OCI-LY1 (cell line): ENCODE measurements around the gene TTC23.

Experiments
- H2AFZ ChIP-seq: fragments of 200-600 bp; sonication (generic), shearing (Covaris generic); 2 replicates; pipeline ENCODE4 v1.6.0; 2014; ENCODE audit warnings: antibody characterized with exemption, mild to moderate bottlenecking, low read length
- H3F3A ChIP-seq: fragments of 200-600 bp; sonication (generic), shearing (Covaris generic); 2 replicates; pipeline ENCODE4 v1.6.0; 2014; ENCODE audit warnings: mild to moderate bottlenecking, antibody characterized with exemption, low read length, moderate library complexity; ENCODE audit not compliant: insufficient read depth
- H3K27ac ChIP-seq: fragments of 200-600 bp; sonication (generic); 2 replicates; pipeline ENCODE4 v1.5.1; 2014; ENCODE audit warnings: low read length, mixed run types, mild to moderate bottlenecking, low read depth; ENCODE audit not compliant: poor library complexity, severe bottlenecking
- H3K27me3 ChIP-seq: fragments of 200-600 bp; sonication (generic); 2 replicates; pipeline ENCODE4 v1.6.0; 2014; ENCODE audit warnings: antibody characterized with exemption, mild to moderate bottlenecking, low read length, moderate library complexity; ENCODE audit not compliant: insufficient read depth
- H3K36me3 ChIP-seq: fragments of 200-600 bp; sonication (generic); 2 replicates; pipeline ENCODE4 v1.6.1; 2014; ENCODE audit warnings: mild to moderate bottlenecking, antibody characterized with exemption, low read length, moderate library complexity, mixed read lengths; ENCODE audit not compliant: insufficient read depth
- H3K4me1 ChIP-seq: fragments of 200-600 bp; sonication (generic); 2 replicates; pipeline ENCODE4 v1.5.1; 2014; ENCODE audit warnings: mild to moderate bottlenecking, low read length, moderate library complexity; ENCODE audit not compliant: insufficient read depth, severe bottlenecking
- H3K4me2 ChIP-seq: fragments of 200-600 bp; sonication (generic), shearing (Covaris generic); 2 replicates; pipeline ENCODE4 v1.6.1; 2014; ENCODE audit warnings: low read length
- H3K4me3 ChIP-seq: fragments of 200-600 bp; sonication (generic); 2 replicates; pipeline ENCODE4 v1.5.1; 2014; ENCODE audit warnings: low read length, low read depth, mild to moderate bottlenecking, mixed read lengths; ENCODE audit not compliant: poor library complexity, severe bottlenecking
- H3K79me2 ChIP-seq: fragments of 200-600 bp; shearing (Covaris generic); 2 replicates; pipeline ENCODE4 v1.6.1; 2016; ENCODE audit warnings: mixed run types, low read length, mixed read lengths; ENCODE audit not compliant: insufficient read depth
- H3K9ac ChIP-seq: fragments of 200-600 bp; sonication (generic), shearing (Covaris generic); 2 replicates; pipeline ENCODE4 v1.6.1; 2014; ENCODE audit warnings: mild to moderate bottlenecking, low read length, mixed read lengths
- H3K9me2 ChIP-seq: fragments of 200-600 bp; sonication (generic), shearing (Covaris generic); 2 replicates; pipeline ENCODE4 v1.6.1; 2014; ENCODE audit warnings: low read depth, mild to moderate bottlenecking, low read length, mixed read lengths
- H3K9me3 ChIP-seq: fragments of 200-600 bp; shearing (Covaris generic); 2 replicates; pipeline ENCODE4 v1.6.1; 2014; ENCODE audit warnings: low read length, mixed read lengths
- H4K20me1 ChIP-seq: fragments of 200-600 bp; sonication (generic), shearing (Covaris generic); 2 replicates; pipeline ENCODE4 v1.6.0; 2016; ENCODE audit warnings: mild to moderate bottlenecking, low read length; ENCODE audit not compliant: insufficient read depth
- EZH2 ChIP-seq: fragments of 200-600 bp; sonication (generic), shearing (Covaris generic); IDR thresholded peaks from 2 replicates; pipeline ENCODE4 v1.8.0; 2017; ENCODE audit warnings: borderline replicate concordance, mixed run types, mild to moderate bottlenecking, antibody characterized with exemption, low read length, moderate library complexity, mixed read lengths
- TF ChIP-seq, protein P1 (sequence below): fragments of 200-600 bp; sonication (generic), shearing (Covaris generic); IDR thresholded peaks from 2 replicates; pipeline ENCODE4 v1.5.1; 2017; ENCODE audit warnings: mild to moderate bottlenecking, antibody characterized with exemption, low read length, moderate library complexity, mixed read lengths

The TTC23 gene

DNA sequence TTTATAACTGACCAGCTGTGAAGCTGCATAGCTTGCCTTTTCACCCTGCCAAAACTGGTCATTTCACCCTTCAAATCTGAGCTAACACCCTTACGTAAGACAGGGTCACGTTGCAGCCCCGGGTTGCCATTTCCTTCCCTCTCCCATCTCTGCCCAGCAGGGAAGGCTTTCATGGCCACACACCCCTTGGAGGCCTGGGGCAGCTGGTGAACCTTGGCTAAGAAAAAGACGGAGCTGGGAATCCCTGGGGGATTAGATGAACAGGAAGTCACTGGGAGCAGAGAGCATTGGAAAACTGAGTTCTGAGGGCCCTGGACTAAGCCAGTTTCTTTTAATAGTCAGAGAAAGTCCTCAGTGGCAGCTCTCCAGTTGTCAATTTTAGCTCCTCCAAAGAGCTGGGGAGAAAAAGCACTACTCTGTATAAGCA, 67.8 kb downstream of the TTC23 start:
- Histone ChIP-seq H3K27ac (no peak overlapping the region), H3K4me1 (no peaks in the 10 kb centered on the region), H2AFZ (no peak overlapping the region), H3K9me3 (no peaks in the 10 kb centered on the region), H4K20me1 (no peaks in the 10 kb centered on the region), H3F3A (no peaks in the 10 kb centered on the region), H3K27me3 (no peaks in the 10 kb centered on the region), H3K79me2 (no peaks in the 10 kb centered on the region), H3K9me2 (no peaks in the 10 kb centered on the region), H3K9ac (no peak overlapping the region), H3K36me3 (no peaks in the 10 kb centered on the region), H3K4me2 (no peak overlapping the region), H3K4me3 (no peak overlapping the region)
- TF ChIP-seq, protein P1, sequence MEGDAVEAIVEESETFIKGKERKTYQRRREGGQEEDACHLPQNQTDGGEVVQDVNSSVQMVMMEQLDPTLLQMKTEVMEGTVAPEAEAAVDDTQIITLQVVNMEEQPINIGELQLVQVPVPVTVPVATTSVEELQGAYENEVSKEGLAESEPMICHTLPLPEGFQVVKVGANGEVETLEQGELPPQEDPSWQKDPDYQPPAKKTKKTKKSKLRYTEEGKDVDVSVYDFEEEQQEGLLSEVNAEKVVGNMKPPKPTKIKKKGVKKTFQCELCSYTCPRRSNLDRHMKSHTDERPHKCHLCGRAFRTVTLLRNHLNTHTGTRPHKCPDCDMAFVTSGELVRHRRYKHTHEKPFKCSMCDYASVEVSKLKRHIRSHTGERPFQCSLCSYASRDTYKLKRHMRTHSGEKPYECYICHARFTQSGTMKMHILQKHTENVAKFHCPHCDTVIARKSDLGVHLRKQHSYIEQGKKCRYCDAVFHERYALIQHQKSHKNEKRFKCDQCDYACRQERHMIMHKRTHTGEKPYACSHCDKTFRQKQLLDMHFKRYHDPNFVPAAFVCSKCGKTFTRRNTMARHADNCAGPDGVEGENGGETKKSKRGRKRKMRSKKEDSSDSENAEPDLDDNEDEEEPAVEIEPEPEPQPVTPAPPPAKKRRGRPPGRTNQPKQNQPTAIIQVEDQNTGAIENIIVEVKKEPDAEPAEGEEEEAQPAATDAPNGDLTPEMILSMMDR, result no peak
- TF ChIP-seq EZH2, result no peak

GRCh38 chr15:99180964-99181306, 68.4 kb downstream of the TTC23 start:
- H3F3A ChIP-seq, result no peaks in the 10 kb centered on the region
- H3K36me3 ChIP-seq, result no peaks in the 10 kb centered on the region
- H3K4me1 ChIP-seq, result no peaks in the 10 kb centered on the region
- no peak overlapping the region for H2AFZ ChIP-seq
- H3K27me3 ChIP-seq, result no peaks in the 10 kb centered on the region
- no peaks in the 10 kb centered on the region for H3K9me3 ChIP-seq
- no peak overlapping the region for H3K27ac ChIP-seq
- no peak overlapping the region for H3K4me3 ChIP-seq
- H3K4me2 ChIP-seq, result no peak overlapping the region
- TF ChIP-seq, protein P1, result no peak
- no peak for TF ChIP-seq EZH2
- no peaks in the 10 kb centered on the region for H3K9me2 ChIP-seq
- no peaks in the 10 kb centered on the region for H3K79me2 ChIP-seq
- H4K20me1 ChIP-seq, result no peaks in the 10 kb centered on the region
- no peak overlapping the region for H3K9ac ChIP-seq

DNA sequence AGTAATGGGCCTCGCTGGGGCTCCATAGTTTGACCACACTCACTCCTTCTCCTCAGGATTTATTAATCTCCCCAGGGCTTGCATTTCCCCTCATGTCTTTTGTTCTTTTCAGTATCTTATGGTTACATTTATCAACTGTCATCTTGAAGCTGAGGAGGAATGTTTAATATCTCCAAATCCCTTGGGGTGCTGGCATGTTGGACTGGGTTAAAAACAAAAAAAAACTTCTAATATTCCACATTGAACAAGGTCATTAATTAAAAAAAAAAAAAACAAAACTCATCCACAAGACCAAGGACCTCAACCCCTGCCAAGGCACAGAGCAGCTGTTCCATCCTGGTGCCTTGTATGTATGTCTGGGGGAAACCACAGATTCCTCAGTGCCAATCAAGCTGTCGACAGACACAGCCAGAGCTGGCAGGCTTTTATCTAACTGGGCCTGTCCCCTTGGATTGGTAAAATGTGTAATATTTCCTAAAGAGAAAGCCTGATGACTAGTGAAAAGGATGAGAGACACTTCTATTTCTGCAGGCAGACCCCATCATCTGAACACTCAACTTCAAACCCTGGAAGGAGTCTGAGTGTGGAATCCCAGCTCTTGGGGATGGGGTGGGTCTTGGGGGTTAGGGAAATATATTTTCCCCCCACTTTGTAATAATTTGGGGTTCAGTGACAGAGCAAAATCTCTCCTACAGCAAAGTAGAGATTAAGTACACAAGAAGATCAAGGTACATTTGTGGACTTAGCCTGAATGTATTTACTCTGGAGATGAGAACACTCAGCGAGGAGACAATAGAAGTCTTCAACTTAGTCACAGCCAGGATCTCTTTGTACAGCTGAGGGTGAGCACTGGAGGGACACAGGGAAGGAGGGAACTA, 69.1 kb downstream of the TTC23 start:
- Histone ChIP-seq H4K20me1 (no peaks in the 10 kb centered on the region), H2AFZ (no peak overlapping the region), H3K27me3 (no peaks in the 10 kb centered on the region), H3K9ac (no peak overlapping the region), H3K4me2 (no peak overlapping the region), H3K4me1 (no peaks in the 10 kb centered on the region), H3K79me2 (no peaks in the 10 kb centered on the region), H3K9me3 (no peaks in the 10 kb centered on the region), H3F3A (no peaks in the 10 kb centered on the region), H3K4me3 (no peak overlapping the region), H3K9me2 (no peaks in the 10 kb centered on the region), H3K36me3 (no peaks in the 10 kb centered on the region), H3K27ac (no peak overlapping the region)
- TF ChIP-seq EZH2, result no peak
- TF ChIP-seq, protein P1, result no peak
